HG03066 (cell line): ENCODE measurements around the gene PNPLA2.
A peak's percentile ranks its signal among the peaks of the same experiment; 100 is the strongest.

Source experiments
- ATAC-seq: cut with Tn5 transposase; IDR thresholded peaks from one replicate; pipeline ENCODE4 v1.9.1; 2021; ENCODE audit warnings: low read depth; ENCODE audit not compliant: unreplicated experiment

Gene PNPLA2

DNA sequence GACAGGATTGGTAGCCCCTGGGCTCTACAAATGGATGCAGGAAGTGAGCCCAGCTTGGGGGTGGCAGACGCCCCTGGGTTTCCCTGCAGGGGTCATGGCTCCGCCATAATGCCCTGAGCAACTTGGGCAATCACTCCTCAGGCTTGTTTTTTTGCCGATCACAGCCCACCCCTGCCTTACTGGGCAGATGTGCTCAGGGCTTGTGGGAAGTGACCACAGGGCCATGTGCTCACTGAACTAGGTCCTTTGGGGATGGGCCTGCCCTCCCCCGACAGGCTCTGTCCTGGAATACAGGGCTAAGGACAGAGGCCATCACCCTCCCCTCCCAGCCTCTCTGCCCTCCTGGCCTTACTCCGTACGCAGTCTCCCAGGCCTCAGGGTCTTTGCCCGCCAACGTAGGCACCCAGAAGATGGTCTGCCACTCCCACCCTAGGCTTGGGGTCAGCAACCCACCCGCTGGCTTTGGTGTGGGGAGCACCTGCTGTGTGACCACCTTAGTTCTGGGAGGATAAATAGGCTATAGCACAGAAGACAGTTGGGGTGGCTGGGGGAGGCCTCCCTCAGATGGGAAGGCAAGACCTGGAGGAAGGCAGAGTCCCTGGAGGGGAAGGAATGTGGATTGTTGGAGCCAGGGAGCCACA is 5.1 kb upstream of the PNPLA2 start:
- ATAC-seq: no peak

- ATAC-seq: no peak
Observed at GRCh38 chr11:815675-816432, 2.9 kb upstream of the PNPLA2 start.

DNA sequence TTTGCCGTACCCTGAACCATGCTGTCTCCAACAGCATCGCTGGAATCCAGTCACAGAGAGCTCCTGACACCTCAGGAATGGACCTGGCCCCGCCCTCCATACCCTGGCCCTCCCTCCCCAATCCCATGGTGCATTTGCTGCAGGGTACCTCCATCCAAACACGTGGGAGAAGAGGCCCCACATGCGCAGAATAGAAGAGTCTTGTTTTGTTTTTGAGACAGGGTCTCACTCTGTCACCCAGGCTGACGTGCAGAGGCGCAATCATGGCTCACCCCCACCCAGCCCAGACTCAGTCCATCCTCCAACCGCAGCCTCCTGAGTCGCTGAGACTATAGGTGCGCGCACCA is 2.3 kb upstream of the PNPLA2 start:
- ATAC-seq: no peak

GRCh38 chr11:819129-819931 is 616 bp downstream of the PNPLA2 start:
- peak; percentile 72 for ATAC-seq

GRCh38 chr11:819943-820649 is 1.4 kb downstream of the PNPLA2 start:
- ATAC-seq: peak; percentile 69

DNA sequence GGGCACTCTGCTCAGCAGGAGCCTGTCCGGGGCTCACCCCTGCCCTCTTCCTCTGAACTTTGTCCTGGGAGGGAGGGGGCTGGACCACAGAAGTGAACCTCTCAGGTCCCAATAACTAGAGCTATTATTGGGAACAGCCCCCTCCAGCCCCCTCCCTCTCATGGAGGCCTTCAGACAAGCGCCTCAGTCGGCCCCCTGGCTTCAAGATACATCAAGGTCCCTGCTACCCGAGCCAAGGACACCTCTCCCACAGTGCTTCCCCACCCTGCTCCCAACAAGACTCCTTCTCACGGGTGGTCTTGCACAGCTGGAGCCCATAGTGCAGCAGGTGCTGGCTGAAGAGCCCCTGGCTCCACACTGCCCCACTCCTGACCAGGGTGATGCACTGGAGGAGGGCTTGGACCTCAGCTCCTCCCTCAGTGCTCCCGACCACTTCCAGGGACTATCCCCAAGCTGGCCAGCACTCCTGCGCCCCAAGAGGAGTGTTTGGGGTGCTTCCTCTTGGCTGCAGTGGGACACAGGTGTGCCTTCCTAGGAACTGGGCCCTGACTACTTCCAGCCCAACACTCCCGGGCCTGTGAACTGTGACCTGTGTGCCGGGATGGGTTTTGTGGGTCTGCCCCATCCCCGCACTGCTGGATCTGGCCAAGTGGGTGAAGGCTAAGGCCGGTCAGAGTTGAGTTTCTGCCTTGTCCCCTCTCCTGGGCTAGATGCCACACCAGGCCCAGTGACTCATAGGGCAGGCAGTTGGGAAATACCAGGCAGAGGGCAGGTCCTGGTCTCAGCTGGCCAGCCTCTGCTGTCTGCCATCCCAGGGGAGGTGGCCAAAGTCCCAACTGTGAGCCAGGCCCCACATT is 2.2 kb downstream of the PNPLA2 start:
- ATAC-seq: no peak

GRCh38 chr11:821512-822371 is 3.0 kb downstream of the PNPLA2 start:
- no peak for ATAC-seq

GRCh38 chr11:823441-824291 is 5.0 kb downstream of the PNPLA2 start:
- no peak for ATAC-seq

- ATAC-seq: no peak
Observed at GRCh38 chr11:824292-824880, 5.7 kb downstream of the PNPLA2 start.

- no peak for ATAC-seq
Observed at GRCh38 chr11:824942-825341, 6.2 kb downstream of the PNPLA2 start.

DNA sequence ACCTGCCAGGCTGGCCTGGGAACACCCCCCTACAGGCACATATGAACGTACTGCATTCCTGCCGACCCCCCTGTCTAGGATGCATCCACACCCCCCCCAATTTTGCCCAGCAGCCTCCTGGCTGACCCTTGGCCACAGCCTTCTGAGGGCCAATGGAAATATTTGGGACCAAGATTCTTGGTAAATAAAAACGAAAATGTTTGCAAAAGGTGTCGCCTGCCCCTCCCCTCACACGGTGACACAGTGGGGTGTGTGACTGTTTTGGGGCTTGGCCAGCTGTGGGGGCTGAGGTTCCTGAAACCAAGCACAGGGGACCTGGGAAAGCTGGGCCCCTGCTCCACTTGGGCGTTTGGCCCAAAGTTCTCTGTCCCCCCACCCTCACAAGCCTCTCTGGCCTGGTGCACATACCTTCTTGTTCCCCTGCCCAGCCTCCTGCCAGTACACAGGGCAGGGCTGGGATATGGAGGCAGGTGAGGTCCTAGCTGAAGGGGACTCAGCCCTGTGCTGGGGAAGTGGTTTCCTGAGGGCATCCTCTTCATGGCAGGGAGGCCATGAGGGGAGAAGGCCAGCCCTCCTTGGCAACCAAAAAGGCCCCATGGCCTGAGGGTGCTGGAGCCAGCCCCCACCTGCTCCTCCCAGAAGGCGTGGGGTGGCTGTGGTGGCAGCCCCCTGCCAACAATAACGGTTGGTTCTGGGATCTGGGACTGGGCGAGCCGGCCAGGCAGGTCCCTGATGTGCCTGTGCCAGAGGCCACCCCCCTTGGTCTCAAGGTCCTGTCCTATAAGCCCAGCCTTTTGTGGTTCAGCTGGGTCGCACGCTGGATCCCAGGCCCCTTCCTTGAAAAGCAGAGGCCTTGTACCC is 6.9 kb downstream of the PNPLA2 start:
- no peak for ATAC-seq

DNA sequence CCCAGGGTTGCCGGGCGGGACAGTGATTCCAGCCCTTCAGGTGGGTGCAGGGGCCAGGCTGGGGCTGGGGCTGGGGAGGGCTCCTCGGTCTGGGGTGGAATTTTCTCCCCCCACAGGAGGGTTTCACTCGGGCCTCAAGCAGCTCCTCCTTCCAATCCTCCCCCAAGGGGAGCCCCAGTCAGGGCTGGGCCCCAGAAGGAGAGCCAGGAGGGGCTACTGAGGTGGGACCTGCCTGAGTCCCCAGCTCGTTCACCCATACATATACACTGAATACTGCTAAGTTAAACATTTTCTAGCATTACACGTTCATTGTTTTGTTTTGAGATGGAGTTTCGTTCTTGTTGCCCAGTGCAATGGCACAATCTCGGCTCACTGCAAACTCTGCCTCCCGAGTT is 7.5 kb downstream of the PNPLA2 start:
- no peak for ATAC-seq

GRCh38 chr11:826836-827145 is 8.1 kb downstream of the PNPLA2 start:
- no peak for ATAC-seq

GRCh38 chr11:827146-827896 is 8.6 kb downstream of the PNPLA2 start:
- ATAC-seq: no peak

GRCh38 chr11:827897-828192 is 9.1 kb downstream of the PNPLA2 start, which contains the start of gene CRACR2B:
CRACR2B (plus strand) TSS chr11:827919; CDS start chr11:828608, 689 bp downstream.
- no peak for ATAC-seq

- ATAC-seq: no peak
Observed at GRCh38 chr11:828506-829175, 9.9 kb downstream of the PNPLA2 start.
